ENCODE results near the gene MND1.

- TF ChIP-seq CTCF (conservative IDR thresholded peaks at IDR 0.05; ENCODE audit: low read depth, low read length), result no peak
- TF ChIP-seq EZH2 (IDR thresholded peaks at IDR 0.05; ENCODE audit: low read length, unreplicated experiment), result no peak
- no peak for TF ChIP-seq EZH2phosphoT487 (IDR thresholded peaks at IDR 0.05; ENCODE audit: borderline replicate concordance, low read length)
Measured at GRCh38 chr4:153337686-153338085, 6.8 kb upstream of the MND1 start.
